GM12891 (cell line): Measurements from ENCODE around the gene MAPKBP1.

ENCODE experiments used
- POLR2A ChIP-seq: IDR thresholded peaks from 2 replicates; pipeline ENCODE4 v1.6.1; 2011; ENCODE audit warnings: low read depth, low read length, control low read depth
- POLR2AphosphoS5 ChIP-seq: IDR thresholded peaks from 2 replicates; pipeline ENCODE4 v1.6.1; 2011; ENCODE audit warnings: low read depth, low read length, control low read depth
- SPI1 ChIP-seq: IDR thresholded peaks from 2 replicates; pipeline ENCODE4 v1.6.1; 2011; ENCODE audit warnings: low read depth, low read length, control low read depth
- TAF1 ChIP-seq: IDR thresholded peaks from 2 replicates; pipeline ENCODE4 v1.6.1; 2011; ENCODE audit warnings: low read depth, low read length, control low read depth

- TF ChIP-seq POLR2AphosphoS5, result no peak
- no peak for TF ChIP-seq POLR2A
- TF ChIP-seq TAF1, result no peak
- TF ChIP-seq SPI1, result no peak
Measured at GRCh38 chr15:41810651-41811431, 36.6 kb downstream of the MAPKBP1 start.
